ENCODE measurements around the gene GYPC. TPM values are rescaled to one million over a fixed set of nuclear protein-coding genes. Genes with fewer than 3 reads are reported as not detected.

GYPC gene
- total RNA-seq, 1 donor from 2014 or later, result 50.1 TPM

DNA sequence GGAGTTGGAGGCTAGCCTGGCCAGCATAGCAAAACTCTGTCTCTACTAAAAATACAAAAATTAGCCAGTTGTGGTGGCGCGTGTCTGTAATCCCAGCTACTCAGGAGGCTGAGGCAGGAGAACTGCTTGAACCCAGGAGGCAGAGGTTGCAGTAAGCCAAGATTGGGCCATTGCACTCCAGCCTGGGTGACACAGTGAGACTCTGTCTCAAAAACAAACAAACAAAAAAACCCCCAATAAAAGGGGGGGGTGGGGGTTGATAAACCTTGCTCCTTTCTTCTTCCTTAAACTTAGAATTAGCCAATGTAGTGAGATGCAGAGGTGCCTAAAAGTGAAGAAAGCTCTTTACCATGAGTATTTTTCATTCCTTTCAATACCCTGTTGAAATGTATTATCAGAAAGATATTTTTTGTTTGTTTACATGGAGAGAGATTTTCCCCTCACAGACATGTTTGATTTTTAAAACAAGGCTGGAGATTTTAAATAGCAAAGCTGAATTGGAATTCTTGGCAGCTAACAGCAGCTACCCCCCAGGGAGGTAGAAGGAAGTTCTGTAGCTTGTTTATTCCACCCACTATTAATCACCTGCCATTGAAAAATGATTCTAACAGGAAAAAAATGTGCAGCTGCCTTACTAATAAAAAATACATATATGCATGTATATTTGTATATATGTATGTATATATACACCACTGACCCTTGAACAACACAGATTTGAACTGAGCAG is 48.6 kb downstream of the GYPC start:
- H3K27ac Mint-ChIP-seq, result no peak overlapping the region
- intact Hi-C loops (cut with micrococcal nuclease), result no loop called here
- no peak for ATAC-seq (ENCODE audit: low read depth)

DNA sequence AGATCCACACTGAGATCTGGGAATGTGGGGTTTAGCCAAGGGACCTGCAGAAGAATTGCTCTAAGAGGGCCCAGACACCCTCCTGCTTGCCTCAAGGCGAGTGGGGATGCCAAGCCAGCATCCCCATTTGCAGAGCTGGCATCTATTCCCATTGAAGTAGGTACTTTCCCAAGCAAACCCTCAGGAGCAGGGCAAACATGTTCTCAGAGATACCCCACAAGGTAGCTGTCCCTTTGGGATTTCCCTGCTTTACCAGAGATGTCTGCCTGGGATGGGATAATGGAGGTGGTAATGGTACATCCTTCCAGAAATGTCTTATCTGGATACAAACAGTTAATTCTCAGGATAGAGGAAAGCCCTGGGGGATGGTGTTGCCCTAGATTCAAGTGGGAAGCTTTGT is 51.2 kb downstream of the GYPC start:
- peaks cover 4% of the 10 kb centered on the region for H3K27me3 Mint-ChIP-seq
- CTCF ChIA-PET, result no interaction called here
- no peaks in the 10 kb centered on the region for H3K4me1 Mint-ChIP-seq
- H3K27ac Mint-ChIP-seq, result no peak overlapping the region
- no peak overlapping the region for H3K4me3 Mint-ChIP-seq
- no peak for ATAC-seq (ENCODE audit: low read depth)
- intact Hi-C loops (cut with micrococcal nuclease), result no loop called here
- no peak for DNase-seq
- POLR2A ChIA-PET, result no interaction called here
- no peaks in the 10 kb centered on the region for H3K9me3 Mint-ChIP-seq
- TF ChIP-seq, protein P1, sequence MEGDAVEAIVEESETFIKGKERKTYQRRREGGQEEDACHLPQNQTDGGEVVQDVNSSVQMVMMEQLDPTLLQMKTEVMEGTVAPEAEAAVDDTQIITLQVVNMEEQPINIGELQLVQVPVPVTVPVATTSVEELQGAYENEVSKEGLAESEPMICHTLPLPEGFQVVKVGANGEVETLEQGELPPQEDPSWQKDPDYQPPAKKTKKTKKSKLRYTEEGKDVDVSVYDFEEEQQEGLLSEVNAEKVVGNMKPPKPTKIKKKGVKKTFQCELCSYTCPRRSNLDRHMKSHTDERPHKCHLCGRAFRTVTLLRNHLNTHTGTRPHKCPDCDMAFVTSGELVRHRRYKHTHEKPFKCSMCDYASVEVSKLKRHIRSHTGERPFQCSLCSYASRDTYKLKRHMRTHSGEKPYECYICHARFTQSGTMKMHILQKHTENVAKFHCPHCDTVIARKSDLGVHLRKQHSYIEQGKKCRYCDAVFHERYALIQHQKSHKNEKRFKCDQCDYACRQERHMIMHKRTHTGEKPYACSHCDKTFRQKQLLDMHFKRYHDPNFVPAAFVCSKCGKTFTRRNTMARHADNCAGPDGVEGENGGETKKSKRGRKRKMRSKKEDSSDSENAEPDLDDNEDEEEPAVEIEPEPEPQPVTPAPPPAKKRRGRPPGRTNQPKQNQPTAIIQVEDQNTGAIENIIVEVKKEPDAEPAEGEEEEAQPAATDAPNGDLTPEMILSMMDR (IDR thresholded peaks at IDR 0.05), result no peak
- no peaks in the 10 kb centered on the region for H3K36me3 Mint-ChIP-seq (ENCODE audit: low read depth)

More for the DNA sequence above, 48.6 kb downstream of the GYPC start:
- Mint-ChIP-seq H3K27me3 (no peaks in the 10 kb centered on the region), H3K4me3 (no peak overlapping the region), H3K4me1 (no peaks in the 10 kb centered on the region), H3K36me3 (ENCODE audit: low read depth) (peaks cover 2% of the 10 kb centered on the region), H3K9me3 (no peaks in the 10 kb centered on the region)
- ChIA-PET CTCF (no interaction called here), POLR2A (no interaction called here)
- DNase-seq, result no peak
- TF ChIP-seq, protein P1 (IDR thresholded peaks at IDR 0.05), result no peak

DNA sequence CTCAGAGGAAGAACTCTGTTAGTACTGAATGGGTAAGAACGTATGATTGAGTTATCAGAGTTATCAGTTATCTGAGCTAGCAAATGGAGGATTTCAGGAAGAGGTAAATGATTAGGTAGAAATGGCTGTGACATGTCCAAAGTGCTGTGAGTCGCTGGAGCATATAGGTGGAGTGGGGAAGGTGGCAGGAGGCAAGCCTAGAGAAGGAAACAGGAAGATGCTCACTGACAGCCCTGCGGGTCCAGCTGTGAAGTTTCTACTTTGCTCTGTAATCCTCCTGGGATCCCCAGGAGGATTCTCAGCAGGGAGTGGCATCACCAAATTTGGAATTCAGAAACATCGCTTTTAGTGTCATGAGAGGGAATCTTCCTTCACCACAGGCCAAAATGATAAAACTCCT is 52.0 kb downstream of the GYPC start:
- POLR2A ChIA-PET, result no interaction called here
- TF ChIP-seq, protein P1 (IDR thresholded peaks at IDR 0.05), result no peak
- no peaks in the 10 kb centered on the region for H3K4me1 Mint-ChIP-seq
- intact Hi-C loops (cut with micrococcal nuclease), result no loop called here
- H3K9me3 Mint-ChIP-seq, result no peaks in the 10 kb centered on the region
- H3K4me3 Mint-ChIP-seq, result no peak overlapping the region
- peaks cover 4% of the 10 kb centered on the region for H3K27me3 Mint-ChIP-seq
- no peaks in the 10 kb centered on the region for H3K36me3 Mint-ChIP-seq (ENCODE audit: low read depth)
- CTCF ChIA-PET, result no interaction called here
- ATAC-seq (ENCODE audit: low read depth) (no peak), DNase-seq (no peak)
- no peak overlapping the region for H3K27ac Mint-ChIP-seq

DNA sequence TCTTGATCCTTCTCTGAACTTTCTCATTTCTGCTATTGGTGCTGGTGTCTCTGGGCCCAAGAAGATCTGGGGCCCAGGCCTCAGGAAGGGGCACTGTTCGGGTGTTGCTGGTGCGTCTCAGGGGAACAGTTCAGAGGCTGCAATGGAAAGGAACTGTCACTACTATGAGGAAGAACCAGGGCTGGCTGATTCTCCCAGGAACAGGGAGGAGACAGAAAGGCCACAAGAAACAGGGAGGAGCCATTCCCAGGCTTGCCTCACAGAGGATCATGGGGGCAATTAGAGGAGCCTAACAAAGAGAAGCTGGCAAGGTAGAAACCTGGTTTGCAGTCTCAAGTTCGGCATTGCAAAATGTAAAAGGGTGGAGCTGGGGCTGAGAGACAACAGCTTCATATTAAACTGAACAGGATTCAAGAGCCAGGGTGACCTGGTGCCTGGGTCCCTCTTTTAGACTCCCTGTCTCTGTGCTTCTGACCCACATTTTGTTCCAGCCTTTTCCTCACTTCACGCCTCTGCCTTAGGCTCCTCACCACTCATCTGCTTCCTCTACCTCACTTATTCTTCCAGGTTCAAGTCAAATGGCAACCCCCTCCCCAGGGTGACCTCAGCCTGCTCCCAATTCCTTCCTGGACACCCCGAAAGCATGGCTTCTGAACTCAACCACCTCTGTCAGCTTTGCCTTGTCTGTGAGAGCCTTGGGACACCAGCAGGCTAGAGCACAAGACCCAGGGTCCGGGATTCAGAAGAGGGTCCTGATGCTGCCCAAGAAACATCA is 58.4 kb downstream of the GYPC start:
- DNase-seq (no peak), ATAC-seq (ENCODE audit: low read depth) (no peak)
- Mint-ChIP-seq H3K4me1 (peaks cover 1% of the 10 kb centered on the region), H3K9me3 (no peaks in the 10 kb centered on the region), H3K4me3 (no peak overlapping the region), H3K36me3 (ENCODE audit: low read depth) (no peaks in the 10 kb centered on the region), H3K27me3 (peaks cover 6% of the 10 kb centered on the region), H3K27ac (no peak overlapping the region)
- intact Hi-C loops (cut with micrococcal nuclease), result no loop called here
- ChIA-PET POLR2A (no interaction called here), CTCF (no interaction called here)
- TF ChIP-seq, protein P1 (IDR thresholded peaks at IDR 0.05), result no peak

DNA sequence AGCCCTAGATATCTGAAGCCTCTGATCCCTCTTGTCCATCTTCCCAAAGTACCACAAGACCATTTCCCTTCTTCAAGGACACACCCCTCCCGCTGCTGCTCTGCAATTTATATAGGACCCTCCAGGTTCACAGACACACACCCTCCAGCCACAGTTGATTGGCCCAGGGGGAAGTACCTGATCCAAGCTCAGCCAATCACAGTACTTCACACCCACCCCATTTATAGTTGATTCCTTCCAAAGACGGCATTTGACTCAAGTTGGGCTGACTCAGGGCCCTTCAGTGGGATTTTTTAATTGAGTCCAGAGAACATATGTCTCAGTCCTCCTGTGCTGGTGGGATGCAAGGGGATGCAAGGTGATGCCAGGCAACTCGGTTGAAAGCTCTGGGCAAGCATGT is 59.2 kb downstream of the GYPC start:
- Mint-ChIP-seq H3K9me3 (no peaks in the 10 kb centered on the region), H3K27me3 (peaks cover 4% of the 10 kb centered on the region), H3K4me1 (peaks cover 3% of the 10 kb centered on the region), H3K27ac (no peak overlapping the region), H3K4me3 (no peak overlapping the region), H3K36me3 (ENCODE audit: low read depth) (no peaks in the 10 kb centered on the region)
- intact Hi-C loops (cut with micrococcal nuclease), result no loop called here
- ATAC-seq (ENCODE audit: low read depth), result no peak
- ChIA-PET CTCF (no interaction called here), POLR2A (no interaction called here)
- TF ChIP-seq, protein P1 (IDR thresholded peaks at IDR 0.05), result no peak
- DNase-seq, result no peak

Measured in activated B cell treated with CpG ODN at 0.5 μM for 24 hours (primary cell).